GM19035 (cell line): Measurements from ENCODE around the gene CFAP97D2.
"Not testable (repeated sequence)": the region's sequence is repeated elsewhere in the genome, so short reads cannot be mapped to it uniquely, and the experiment has no call there.

ENCODE experiments used
- ATAC-seq: cut with Tn5 transposase; IDR thresholded peaks from one replicate; pipeline ENCODE4 v1.9.1; 2021; ENCODE audit not compliant: unreplicated experiment

The CFAP97D2 gene

DNA sequence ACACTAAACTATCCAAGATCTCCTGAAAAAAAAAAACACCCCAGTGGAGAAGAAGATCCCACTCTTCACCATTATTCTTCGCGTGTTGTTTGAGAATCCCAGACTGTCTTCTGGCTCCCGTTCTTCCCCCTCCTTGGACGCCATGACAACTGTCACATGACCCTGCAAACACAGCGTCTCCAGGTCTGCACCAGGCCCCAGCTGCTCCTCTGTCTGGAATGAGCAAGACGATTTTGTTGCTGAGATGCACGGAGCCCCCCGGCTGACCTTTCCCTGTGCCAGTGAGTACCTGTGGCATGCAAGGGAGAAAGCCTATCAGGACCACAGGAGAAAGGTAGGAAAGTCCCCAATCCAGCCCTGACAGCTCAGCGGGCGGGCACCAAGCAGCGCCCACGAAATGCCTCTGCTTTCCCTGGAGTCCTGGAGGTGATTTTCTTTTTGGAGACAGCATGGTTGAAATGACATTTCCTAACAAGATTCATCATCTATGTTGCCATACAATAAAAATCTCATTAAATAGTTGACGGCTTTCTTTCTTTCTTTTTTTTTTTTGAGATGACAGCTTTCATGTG, at the start of gene CFAP97D2:
Gene CFAP97D2 (plus strand): TSS at position 171 of the 572 bp plus-strand sequence. CDS start 74 bp downstream, at position 245.
- no peak for ATAC-seq

GRCh38 chr13:114129649-114130062, 49.4 kb upstream of the CFAP97D2 start:
- no peak for ATAC-seq

- ATAC-seq = no peak
Measured at GRCh38 chr13:114130131-114130836, 48.8 kb upstream of the CFAP97D2 start.

GRCh38 chr13:114130837-114131582, 48.0 kb upstream of the CFAP97D2 start:
- no peak for ATAC-seq

- ATAC-seq = peak; percentile 17
Measured at GRCh38 chr13:114131583-114132418, 47.3 kb upstream of the CFAP97D2 start.

GRCh38 chr13:114132419-114133121, 46.5 kb upstream of the CFAP97D2 start, which contains the start of gene RASA3:
RASA3 (minus strand) TSS chr13:114132623; CDS start chr13:114132489, 134 bp downstream.
- ATAC-seq = peak; percentile 59

- ATAC-seq = not testable (repeated sequence)
Measured at GRCh38 chr13:114133126-114133525, 45.9 kb upstream of the CFAP97D2 start.

GRCh38 chr13:114133552-114133951, 45.5 kb upstream of the CFAP97D2 start:
- ATAC-seq = not testable (repeated sequence)

DNA sequence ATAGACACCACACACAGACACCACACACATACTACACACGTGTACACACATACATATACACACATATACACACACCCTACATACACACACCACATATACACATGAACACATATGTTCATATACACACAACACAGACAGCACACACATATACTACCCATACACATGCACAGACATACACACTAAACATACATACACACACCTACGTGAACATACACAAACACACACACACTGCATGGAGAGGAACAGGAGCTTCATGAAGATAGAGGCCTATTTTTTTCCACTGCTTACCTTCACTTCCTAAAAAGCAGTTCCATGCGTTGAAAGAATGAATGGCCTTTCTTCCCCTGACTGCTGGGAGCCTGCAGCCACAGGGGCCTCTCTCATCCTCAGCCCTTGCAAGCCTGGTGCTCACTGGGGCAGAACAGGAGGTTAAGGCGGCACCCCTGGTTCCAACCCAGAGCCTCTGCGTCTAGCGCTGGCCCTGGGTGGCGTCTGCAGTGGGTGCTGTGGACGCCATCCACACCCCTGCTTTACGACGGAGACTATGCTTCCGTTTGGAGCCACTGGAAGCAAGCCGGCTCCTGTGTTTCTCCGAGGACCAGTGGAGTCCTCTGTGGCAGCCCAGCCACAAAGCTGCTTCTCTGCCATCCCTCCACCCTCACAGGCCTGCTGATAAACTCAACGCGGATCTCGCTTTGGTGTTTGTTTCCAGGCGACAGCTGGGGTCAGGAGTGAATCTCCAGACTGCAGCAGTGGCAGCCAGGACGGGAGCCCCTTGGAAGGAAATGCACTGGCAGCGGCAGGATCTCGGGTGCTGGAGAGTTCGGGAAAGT, 44.7 kb upstream of the CFAP97D2 start:
- no peak for ATAC-seq

DNA sequence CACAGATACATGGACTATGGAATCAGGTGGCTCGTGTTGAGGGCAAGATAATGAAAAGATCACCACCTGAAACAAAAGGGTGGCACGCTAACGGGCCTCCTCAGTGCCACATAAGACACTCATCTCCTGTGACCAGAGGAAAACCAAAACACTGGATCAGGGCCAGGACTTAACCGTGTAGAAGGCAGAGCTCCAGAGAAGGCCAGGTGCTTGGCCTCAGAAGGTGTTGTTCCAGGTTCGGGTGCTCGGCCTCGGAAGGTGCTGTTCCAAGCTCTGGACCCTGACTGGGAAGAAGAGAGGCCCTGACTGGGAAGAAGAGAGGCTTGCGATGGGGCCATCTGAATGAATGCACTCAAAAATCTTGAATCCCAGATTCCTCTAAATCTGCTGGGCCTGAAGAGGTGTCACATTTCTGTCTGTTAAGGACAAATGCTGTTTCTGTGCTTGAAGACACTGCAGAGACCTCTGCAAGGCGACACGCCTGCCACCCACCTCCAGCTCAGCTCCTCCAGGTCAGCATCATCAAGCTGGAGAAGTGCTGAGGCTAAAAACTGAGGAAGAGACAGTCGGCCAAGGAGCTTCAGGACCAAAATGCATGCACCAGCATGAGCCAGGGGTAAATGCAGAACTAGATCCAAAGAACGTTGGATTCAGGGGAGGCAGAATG, 44.0 kb upstream of the CFAP97D2 start:
- ATAC-seq = no peak

- ATAC-seq = no peak
Measured at GRCh38 chr13:114135731-114136171, 43.3 kb upstream of the CFAP97D2 start.

DNA sequence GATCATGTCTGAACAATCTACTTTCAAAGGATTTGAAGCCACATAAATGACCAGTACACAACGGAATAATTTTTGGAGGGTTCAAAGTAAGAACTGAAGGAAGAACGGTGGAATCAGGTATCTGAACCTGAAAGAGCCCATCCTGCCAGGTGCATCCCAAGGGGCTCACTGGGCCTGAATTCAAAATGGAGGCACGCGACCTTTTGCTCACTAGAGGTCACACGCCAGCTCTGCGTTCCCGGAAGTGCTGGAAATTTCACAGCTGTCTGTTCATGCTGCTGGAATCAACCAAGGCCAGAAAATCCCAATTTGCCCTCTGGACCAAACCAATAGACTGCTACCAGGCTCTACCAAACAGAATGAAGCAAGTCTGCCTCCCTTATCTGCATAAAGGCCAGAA, 42.5 kb upstream of the CFAP97D2 start:
- no peak for ATAC-seq

GRCh38 chr13:114140131-114140905, 38.7 kb upstream of the CFAP97D2 start:
- ATAC-seq = no peak

- no peak for ATAC-seq
Measured at GRCh38 chr13:114140906-114141250, 38.2 kb upstream of the CFAP97D2 start.

GRCh38 chr13:114141261-114141996, 37.6 kb upstream of the CFAP97D2 start:
- ATAC-seq = no peak

GRCh38 chr13:114142137-114142550, 36.9 kb upstream of the CFAP97D2 start:
- ATAC-seq = no peak
